HG03280 (cell line): ENCODE measurements around the gene KCNMA1.

Source experiments
- ATAC-seq: cut with Tn5 transposase; IDR thresholded peaks from one replicate; pipeline ENCODE4 v1.9.1; 2021; ENCODE audit warnings: mild to moderate bottlenecking, moderate library complexity; ENCODE audit not compliant: unreplicated experiment

The KCNMA1 gene

GRCh38 chr10:76950354-76950753 lies 687.3 kb downstream of the KCNMA1 start:
- ATAC-seq: no peak

GRCh38 chr10:76946270-76946669 lies 691.3 kb downstream of the KCNMA1 start:
- no peak for ATAC-seq

- no peak for ATAC-seq
Measured at GRCh38 chr10:76945166-76945565, 692.4 kb downstream of the KCNMA1 start.

GRCh38 chr10:76944640-76945039 lies 693.0 kb downstream of the KCNMA1 start:
- no peak for ATAC-seq

GRCh38 chr10:76942628-76943416 lies 694.8 kb downstream of the KCNMA1 start:
- ATAC-seq: no peak

GRCh38 chr10:76939933-76940468 lies 697.6 kb downstream of the KCNMA1 start:
- no peak for ATAC-seq

- no peak for ATAC-seq
Measured at GRCh38 chr10:76937181-76937600, 700.4 kb downstream of the KCNMA1 start.

- ATAC-seq: no peak
Measured at GRCh38 chr10:76935941-76936613, 701.5 kb downstream of the KCNMA1 start.

GRCh38 chr10:76928565-76928964 lies 709.0 kb downstream of the KCNMA1 start:
- no peak for ATAC-seq

- ATAC-seq: no peak
Measured at GRCh38 chr10:76925636-76926405, 711.8 kb downstream of the KCNMA1 start.

GRCh38 chr10:76922666-76923065 lies 714.9 kb downstream of the KCNMA1 start:
- no peak for ATAC-seq

GRCh38 chr10:76921383-76922010 lies 716.1 kb downstream of the KCNMA1 start:
- ATAC-seq: no peak

- no peak for ATAC-seq
Measured at GRCh38 chr10:76920581-76920980, 717.0 kb downstream of the KCNMA1 start.

GRCh38 chr10:76918106-76918505 lies 719.5 kb downstream of the KCNMA1 start:
- no peak for ATAC-seq

- ATAC-seq: no peak
Measured at GRCh38 chr10:76917071-76917470, 720.5 kb downstream of the KCNMA1 start.

GRCh38 chr10:76916536-76916935 lies 721.1 kb downstream of the KCNMA1 start:
- ATAC-seq: no peak

- ATAC-seq: no peak
Measured at GRCh38 chr10:76915316-76915715, 722.3 kb downstream of the KCNMA1 start.

GRCh38 chr10:76911184-76911583 lies 726.4 kb downstream of the KCNMA1 start:
- ATAC-seq: no peak

- ATAC-seq: no peak
Measured at GRCh38 chr10:76910184-76910962, 727.2 kb downstream of the KCNMA1 start.

- ATAC-seq: no peak
Measured at GRCh38 chr10:76906256-76906655, 731.4 kb downstream of the KCNMA1 start.
